Calu3 (cell line): Measurements from ENCODE around the gene C5orf58. TPM values are rescaled to one million over a fixed set of nuclear protein-coding genes. Genes with fewer than 3 reads are reported as not detected.

ENCODE experiments used
- BruUV-seq: library from RNA; stranded (reverse); fragments of 400-500 nt; replicated peaks from 2 replicates; lab custom pipeline; 2021; lab: Mats Ljungman, UMichigan
- CTCF ChIA-PET: fragments of 300-600 bp; sonication (Branson Sonifier 250); formaldehyde crosslinking; loops from one replicate; lab custom pipeline; 2022; ENCODE audit warnings: antibody characterized with exemption; lab: Charles Lee
- DNase-seq: peaks from one replicate; pipeline ENCODE4 v3.0.0; 2022
- H3K27ac Mint-ChIP-seq: one replicate; pipeline ENCODE4 v1.8.0; 2022; ENCODE audit warnings: mixed read lengths; ENCODE audit not compliant: unreplicated experiment
- H3K27me3 Mint-ChIP-seq: one replicate; pipeline ENCODE4 v1.8.0; 2022; ENCODE audit warnings: mixed read lengths; ENCODE audit not compliant: unreplicated experiment
- H3K36me3 Mint-ChIP-seq: one replicate; pipeline ENCODE4 v1.8.0; 2022; ENCODE audit warnings: mild to moderate bottlenecking, moderate library complexity, mixed read lengths; ENCODE audit not compliant: insufficient read depth, unreplicated experiment
- H3K4me1 Mint-ChIP-seq: one replicate; pipeline ENCODE4 v1.8.0; 2022; ENCODE audit warnings: mild to moderate bottlenecking, low read depth, mixed read lengths; ENCODE audit not compliant: unreplicated experiment
- H3K4me3 Mint-ChIP-seq: one replicate; pipeline ENCODE4 v1.8.0; 2022; ENCODE audit warnings: mild to moderate bottlenecking, low read depth, moderate library complexity, mixed read lengths; ENCODE audit not compliant: unreplicated experiment
- H3K9me3 Mint-ChIP-seq: one replicate; pipeline ENCODE4 v1.8.0; 2022; ENCODE audit warnings: low read depth, mixed read lengths; ENCODE audit not compliant: unreplicated experiment
- intact Hi-C: fragments of 100-400 bp; cut with micrococcal nuclease; formaldehyde crosslinking; loops from one replicate; pipeline ENCODE4 v1.10.0; 2022; ENCODE audit not compliant: unreplicated experiment
- total RNA-seq: library from RNA; stranded (reverse); gene quantifications from 2 replicates; pipeline ENCODE4 v1.2.3, GENCODE V29; 2022
- TF ChIP-seq, protein P1 (sequence below): fragments of 200-600 bp; IDR thresholded peaks from one replicate; pipeline ENCODE4 v1.8.0; 2022; ENCODE audit warnings: antibody characterized with exemption; ENCODE audit not compliant: unreplicated experiment

C5orf58 gene
- total RNA-seq, 1 experiment from 2014 or later, result not detected

DNA sequence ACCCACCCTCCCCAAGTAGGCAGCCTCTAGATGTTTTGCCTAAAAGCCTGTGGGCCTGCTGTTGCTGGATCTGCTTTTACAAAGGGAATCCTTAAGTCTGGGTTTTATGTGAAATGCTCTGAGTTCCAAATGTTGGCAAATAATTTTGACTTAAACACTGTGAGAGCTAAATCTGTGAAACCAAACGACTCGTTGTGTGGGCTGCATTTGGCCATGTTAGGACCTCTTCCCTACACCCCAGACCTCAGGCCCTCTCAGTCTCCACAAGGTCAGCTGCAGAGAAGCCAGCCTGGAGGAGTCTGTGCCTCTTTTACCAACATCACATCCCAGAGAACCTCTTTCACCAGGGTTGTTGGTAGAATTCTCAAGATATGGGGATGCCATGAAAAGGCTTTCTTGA lies 55.4 kb downstream of the C5orf58 start:
- BruUV-seq, result no TSS peak
- H3K4me3 Mint-ChIP-seq, result no peak overlapping the region
- TF ChIP-seq, protein P1, sequence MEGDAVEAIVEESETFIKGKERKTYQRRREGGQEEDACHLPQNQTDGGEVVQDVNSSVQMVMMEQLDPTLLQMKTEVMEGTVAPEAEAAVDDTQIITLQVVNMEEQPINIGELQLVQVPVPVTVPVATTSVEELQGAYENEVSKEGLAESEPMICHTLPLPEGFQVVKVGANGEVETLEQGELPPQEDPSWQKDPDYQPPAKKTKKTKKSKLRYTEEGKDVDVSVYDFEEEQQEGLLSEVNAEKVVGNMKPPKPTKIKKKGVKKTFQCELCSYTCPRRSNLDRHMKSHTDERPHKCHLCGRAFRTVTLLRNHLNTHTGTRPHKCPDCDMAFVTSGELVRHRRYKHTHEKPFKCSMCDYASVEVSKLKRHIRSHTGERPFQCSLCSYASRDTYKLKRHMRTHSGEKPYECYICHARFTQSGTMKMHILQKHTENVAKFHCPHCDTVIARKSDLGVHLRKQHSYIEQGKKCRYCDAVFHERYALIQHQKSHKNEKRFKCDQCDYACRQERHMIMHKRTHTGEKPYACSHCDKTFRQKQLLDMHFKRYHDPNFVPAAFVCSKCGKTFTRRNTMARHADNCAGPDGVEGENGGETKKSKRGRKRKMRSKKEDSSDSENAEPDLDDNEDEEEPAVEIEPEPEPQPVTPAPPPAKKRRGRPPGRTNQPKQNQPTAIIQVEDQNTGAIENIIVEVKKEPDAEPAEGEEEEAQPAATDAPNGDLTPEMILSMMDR, result no peak
- intact Hi-C loops, result no loop called here
- H3K27me3 Mint-ChIP-seq, result peaks cover 100% of the 10 kb centered on the region
- H3K27ac Mint-ChIP-seq, result no peak overlapping the region
- H3K36me3 Mint-ChIP-seq, result no peaks in the 10 kb centered on the region
- H3K4me1 Mint-ChIP-seq, result no peaks in the 10 kb centered on the region
- CTCF ChIA-PET, result interaction anchor here (0.6 kb wide), 2 partner anchors 176 to 232 kb away, joined by 3 to 4 read pairs; no protein-coding TSS in a partner anchor
- DNase-seq, result no peak
- peaks cover 11% of the 10 kb centered on the region for H3K9me3 Mint-ChIP-seq

DNA sequence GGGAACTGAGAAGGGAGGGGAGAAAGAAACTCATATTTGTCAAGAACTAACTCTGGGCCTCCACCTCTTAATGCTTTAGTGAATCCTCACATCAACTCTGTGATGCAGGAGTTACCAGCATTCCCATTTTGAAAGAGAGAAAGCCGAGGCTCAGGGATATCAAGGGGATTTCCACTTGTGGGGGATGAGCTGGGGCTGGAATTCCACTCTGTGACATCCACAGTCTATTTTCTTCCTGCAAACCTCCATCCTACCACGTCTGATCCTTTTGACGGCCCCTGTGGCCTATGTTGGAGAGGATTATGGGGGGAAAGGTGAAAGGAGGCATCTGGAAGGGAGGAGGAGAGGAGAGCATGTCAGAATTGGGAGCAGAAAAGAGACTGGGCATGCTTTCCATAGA lies 55.8 kb downstream of the C5orf58 start:
- TF ChIP-seq, protein P1, result no peak
- BruUV-seq, result no TSS peak
- H3K27ac Mint-ChIP-seq, result no peak overlapping the region
- intact Hi-C loops, result no loop called here
- peaks cover 11% of the 10 kb centered on the region for H3K9me3 Mint-ChIP-seq
- DNase-seq, result no peak
- CTCF ChIA-PET, result no interaction called here
- peaks cover 100% of the 10 kb centered on the region for H3K27me3 Mint-ChIP-seq
- H3K36me3 Mint-ChIP-seq, result no peaks in the 10 kb centered on the region
- H3K4me1 Mint-ChIP-seq, result no peaks in the 10 kb centered on the region
- no peak overlapping the region for H3K4me3 Mint-ChIP-seq

DNA sequence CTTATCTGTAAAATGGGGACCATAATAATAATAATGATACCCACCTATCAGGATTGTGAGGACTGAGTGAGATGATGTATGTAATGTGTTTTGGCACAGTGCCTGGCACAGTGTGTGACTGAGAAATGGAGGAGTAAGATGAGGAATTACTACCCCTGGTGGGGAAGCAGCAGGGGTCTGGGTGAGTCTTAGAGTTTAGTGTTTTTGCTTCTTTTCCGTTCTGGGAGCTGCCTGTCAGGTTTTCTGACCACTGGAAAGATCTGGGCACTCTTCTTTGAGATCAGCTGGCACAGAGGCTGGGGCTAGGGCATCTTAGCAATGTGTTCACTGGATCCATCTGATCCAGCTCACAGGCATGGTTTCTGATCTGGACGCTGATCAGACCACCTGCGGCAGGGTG lies 56.3 kb downstream of the C5orf58 start:
- Mint-ChIP-seq H3K4me3 (no peak overlapping the region), H3K9me3 (peaks cover 11% of the 10 kb centered on the region), H3K27me3 (peaks cover 100% of the 10 kb centered on the region), H3K27ac (no peak overlapping the region), H3K4me1 (no peaks in the 10 kb centered on the region), H3K36me3 (no peaks in the 10 kb centered on the region)
- TF ChIP-seq, protein P1, result no peak
- CTCF ChIA-PET, result no interaction called here
- intact Hi-C loops, result no loop called here
- BruUV-seq, result no TSS peak
- no peak for DNase-seq

DNA sequence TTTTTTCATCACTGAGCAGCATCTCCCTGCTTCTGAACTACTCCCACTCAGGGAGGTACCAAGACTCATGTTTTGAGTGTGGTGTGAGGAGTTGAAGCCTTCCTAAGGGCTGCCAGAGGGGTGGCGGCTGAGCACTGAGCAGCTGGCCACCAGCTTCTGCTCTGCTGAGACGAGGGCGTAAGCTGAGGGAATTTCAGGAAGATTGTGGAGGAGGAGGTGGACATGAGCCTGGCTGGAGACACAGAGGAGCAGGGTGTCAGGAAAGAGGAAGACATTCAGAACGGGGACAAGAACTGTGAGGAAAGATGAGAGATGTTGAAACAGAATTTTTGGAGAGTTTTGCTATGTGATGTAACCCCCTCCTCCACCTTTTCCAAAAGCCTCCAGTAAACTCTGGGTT lies 57.0 kb downstream of the C5orf58 start:
- CTCF ChIA-PET, result no interaction called here
- BruUV-seq, result no TSS peak
- H3K27ac Mint-ChIP-seq, result no peak overlapping the region
- no peaks in the 10 kb centered on the region for H3K4me1 Mint-ChIP-seq
- H3K4me3 Mint-ChIP-seq, result no peak overlapping the region
- H3K9me3 Mint-ChIP-seq, result peaks cover 9% of the 10 kb centered on the region
- no peaks in the 10 kb centered on the region for H3K36me3 Mint-ChIP-seq
- H3K27me3 Mint-ChIP-seq, result peaks cover 100% of the 10 kb centered on the region
- TF ChIP-seq, protein P1, result no peak
- no peak for DNase-seq
- intact Hi-C loops, result no loop called here
